Testis (tissue), 3 donors: ENCODE data around the gene HPSE2. TPM values are rescaled to one million over a fixed set of nuclear protein-coding genes. Genes with fewer than 3 reads are reported as not detected.
A peak's percentile ranks its signal among the peaks of the same experiment; 100 is the strongest.

Experiments
- DNase-seq: peaks from one replicate; pipeline ENCODE4 v3.0.0-alpha.2; 2019
- H3K27ac ChIP-seq, 2 donors: fragments of 200-600 bp; sonication (generic); one replicate each; pipeline ENCODE4 v1.5.1; 2019
- H3K27me3 ChIP-seq: fragments of 200-600 bp; sonication (generic); one replicate; pipeline ENCODE4 v1.5.1; 2019
- H3K36me3 ChIP-seq: fragments of 200-600 bp; sonication (generic); one replicate; pipeline ENCODE4 v1.5.1; 2017; ENCODE audit warnings: low read depth; ENCODE audit errors: missing control alignments
- H3K4me1 ChIP-seq: fragments of 200-600 bp; sonication (generic); one replicate; pipeline ENCODE4 v1.5.1; 2019
- H3K4me3 ChIP-seq, 2 donors: fragments of 200-600 bp; sonication (generic); one replicate each; pipeline ENCODE4 v1.5.1; 2017 to 2019
- H3K9me3 ChIP-seq: fragments of 200-600 bp; sonication (generic); one replicate; pipeline ENCODE4 v1.5.1; 2017
- CTCF ChIP-seq, 3 experiments: fragments of 450-650 bp in 2 of 3; fragments of 200-600 bp in 1 of 3; sonication (generic) in 1 of 3; IDR thresholded peaks; one replicate each; pipeline ENCODE4 v1.5.1; 2016 to 2019; ENCODE audit warnings: antibody characterized with exemption in 3 of 3, mild to moderate bottlenecking in 2 of 3, moderate library complexity in 1 of 3
- POLR2A ChIP-seq: fragments of 450-650 bp; IDR thresholded peaks from one replicate; pipeline ENCODE4 v1.6.1; 2017; ENCODE audit warnings: antibody characterized with exemption, mild to moderate bottlenecking, moderate library complexity
- WGBS, 2 donors: methylation state at CpG; one replicate each; pipeline ENCODE4 v1.1.5; 2018; 5-methylcytosine and 5-hydroxymethylcytosine counted together
- intact Hi-C: fragments of 100-400 bp; cut with DNase I; formaldehyde crosslinking; loops from one replicate; pipeline ENCODE4 v1.15.1; 2023; ENCODE audit warnings: low total_unique reads
- polyA plus RNA-seq: library from polyadenylated mRNA; stranded (reverse); fragments of 350-450 nt; fragmentation: Illumina TruSeq; extraction: RNeasy Lipid Tissue Mini Kit (QIAGEN cat#74804); gene quantifications from one replicate; pipeline ENCODE4 v1.2.3, GENCODE V29; 2014; ENCODE audit warnings: low read depth, low replicate concordance; ENCODE audit not compliant: insufficient read depth
- total RNA-seq, 2 donors: library from RNA; depleted of rRNA; stranded (reverse); fragments of >200 nt; gene quantifications; one replicate each; pipeline ENCODE4 v1.2.3, GENCODE V29; 2016

Gene HPSE2
- total and polyA plus RNA-seq, 3 donors from 2014 or later: 1.7 to 4.1 (median 2.5) TPM

GRCh38 chr10:98949306-98949705 is 286.3 kb downstream of the HPSE2 start:
- intact Hi-C loops: no loop called here
- Histone ChIP-seq H3K9me3 (no peaks in the 10 kb centered on the region), H3K4me1 (no peaks in the 10 kb centered on the region), H3K4me3 (no peak overlapping the region), H3K27ac (no peak overlapping the region), H3K36me3 (no peaks in the 10 kb centered on the region), H3K27me3 (no peaks in the 10 kb centered on the region)
- TF ChIP-seq POLR2A (no peak), CTCF (IDR thresholded peaks at IDR 0.05) (no peak)
- no peak for DNase-seq

- no peaks in the 10 kb centered on the region for H3K9me3 ChIP-seq
- DNase-seq: no peak
- 68 to 88% methylated on average over 1 of the region's 1 CpG for WGBS, 2 donors
- no peaks in the 10 kb centered on the region for H3K36me3 ChIP-seq
- no peak overlapping the region for H3K27ac ChIP-seq
- no peak for TF ChIP-seq CTCF (IDR thresholded peaks at IDR 0.05)
- TF ChIP-seq POLR2A: no peak
- intact Hi-C loops: no loop called here
- H3K4me3 ChIP-seq: no peak overlapping the region
- H3K27me3 ChIP-seq: no peaks in the 10 kb centered on the region
- H3K4me1 ChIP-seq: no peaks in the 10 kb centered on the region
Measured at GRCh38 chr10:98943681-98944080, 292.0 kb downstream of the HPSE2 start.

DNA sequence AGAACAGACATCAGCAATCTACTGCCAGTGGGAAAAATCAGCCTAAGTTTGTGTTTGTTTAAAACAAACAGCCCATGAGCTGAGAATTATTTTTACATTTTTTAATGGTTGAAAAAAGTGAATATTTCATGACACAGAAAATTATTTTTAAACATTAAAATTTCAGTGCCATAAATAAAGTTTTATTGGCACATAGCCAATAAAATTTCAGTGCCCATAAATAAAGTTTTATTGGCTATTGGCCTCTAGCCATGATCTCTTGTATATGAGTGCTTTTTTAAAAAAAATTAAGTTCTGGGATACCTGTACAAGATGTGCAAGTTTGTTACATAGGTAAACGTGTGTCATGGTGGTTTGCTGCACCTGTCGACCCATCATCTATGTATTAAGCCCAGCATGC is 305.9 kb downstream of the HPSE2 start:
- TF ChIP-seq CTCF (IDR thresholded peaks at IDR 0.05) (no peak), POLR2A (no peak)
- no peaks in the 10 kb centered on the region for H3K9me3 ChIP-seq
- no peaks in the 10 kb centered on the region for H3K36me3 ChIP-seq
- H3K4me3 ChIP-seq: no peak overlapping the region
- H3K27me3 ChIP-seq: no peaks in the 10 kb centered on the region
- WGBS, 2 donors: 87 to 92% methylated on average over 2 of the region's 2 CpGs
- no peak overlapping the region for H3K27ac ChIP-seq
- no peaks in the 10 kb centered on the region for H3K4me1 ChIP-seq
- intact Hi-C loops: no loop called here
- DNase-seq: no peak

GRCh38 chr10:98925651-98926050 is 310.0 kb downstream of the HPSE2 start:
- no peak overlapping the region for H3K4me3 ChIP-seq
- H3K4me1 ChIP-seq: no peaks in the 10 kb centered on the region
- H3K9me3 ChIP-seq: no peaks in the 10 kb centered on the region
- H3K36me3 ChIP-seq: no peaks in the 10 kb centered on the region
- H3K27me3 ChIP-seq: no peaks in the 10 kb centered on the region
- intact Hi-C loops: no loop called here
- TF ChIP-seq CTCF (IDR thresholded peaks at IDR 0.05) (no peak), POLR2A (no peak)
- whole genome bisulfite sequencing, 2 donors: 73 to 75% methylated on average over 1 of the region's 1 CpG
- H3K27ac ChIP-seq: no peak overlapping the region
- no peak for DNase-seq

- DNase-seq: peak; percentile 51
- intact Hi-C loops: no loop called here
Measured at GRCh38 chr10:98924526-98924925, 311.1 kb downstream of the HPSE2 start.

More at GRCh38 chr10:98924526-98924925, 311.1 kb downstream of the HPSE2 start:
- H3K4me1 ChIP-seq: no peaks in the 10 kb centered on the region
- no peak overlapping the region for H3K27ac ChIP-seq
- H3K4me3 ChIP-seq: no peak overlapping the region
- no peaks in the 10 kb centered on the region for H3K9me3 ChIP-seq
- 39 to 53% methylated on average over 1 of the region's 1 CpG for WGBS, 2 donors
- TF ChIP-seq POLR2A (no peak), CTCF (IDR thresholded peaks at IDR 0.05) (no peak)
- no peaks in the 10 kb centered on the region for H3K27me3 ChIP-seq
- H3K36me3 ChIP-seq: no peaks in the 10 kb centered on the region
